Stimulated activated CD8-positive, alpha-beta memory T cell treated with anti-CD3 and anti-CD28 coated beads, Interleukin-2, amount 100 ng/mL, for 48 hours (primary cell): ENCODE measurements around the gene HERC5.
"Not testable (repeated sequence)": the region's sequence is repeated elsewhere in the genome, so short reads cannot be mapped to it uniquely, and the experiment has no call there.

Experiments
- DNase-seq, 2 donors: peaks; one replicate each; pipeline ENCODE4 v3.0.0-alpha.2; 2020; ENCODE audit warnings: low read depth in 2 of 2

Gene HERC5

GRCh38 chr4:88456670-88457306 lies at the start of gene HERC5:
Gene HERC5, plus strand, starts transcription at chr4:88457119. Its CDS starts 151 bp downstream, at chr4:88457270.
- peak; percentile 70 to 73 for DNase-seq

GRCh38 chr4:88409206-88409605 lies 47.7 kb upstream of the HERC5 start:
- DNase-seq, result no peak

GRCh38 chr4:88409789-88410188 lies 47.1 kb upstream of the HERC5 start:
- no peak for DNase-seq

GRCh38 chr4:88411491-88412096 lies 45.3 kb upstream of the HERC5 start:
- no peak for DNase-seq

GRCh38 chr4:88413801-88414200 lies 43.1 kb upstream of the HERC5 start:
- DNase-seq, result no peak

- DNase-seq, result no peak
These were observed 42.2 kb upstream of the HERC5 start for GRCh38 chr4:88414755-88415154.

- DNase-seq, result no peak
These were observed 40.9 kb upstream of the HERC5 start for GRCh38 chr4:88415982-88416381.

- no peak for DNase-seq
These were observed 38.5 kb upstream of the HERC5 start for GRCh38 chr4:88418411-88418810.

GRCh38 chr4:88419874-88420273 lies 37.0 kb upstream of the HERC5 start:
- DNase-seq, result no peak

- no peak for DNase-seq
These were observed 36.1 kb upstream of the HERC5 start for GRCh38 chr4:88420844-88421243.

- no peak for DNase-seq
These were observed 34.5 kb upstream of the HERC5 start for GRCh38 chr4:88422403-88422802.

- DNase-seq, result no peak
These were observed 27.5 kb upstream of the HERC5 start for GRCh38 chr4:88429401-88429800.

- no peak for DNase-seq
These were observed 20.8 kb upstream of the HERC5 start for GRCh38 chr4:88435987-88436693.

- DNase-seq, result not testable (repeated sequence)
These were observed 19.0 kb upstream of the HERC5 start for GRCh38 chr4:88437873-88438272.

GRCh38 chr4:88439161-88439760 lies 17.7 kb upstream of the HERC5 start:
- no peak for DNase-seq

- DNase-seq, result no peak
These were observed 16.8 kb upstream of the HERC5 start for GRCh38 chr4:88440146-88440545.

- no peak for DNase-seq
These were observed 15.2 kb upstream of the HERC5 start for GRCh38 chr4:88441696-88442095.

- no peak for DNase-seq
These were observed 14.2 kb upstream of the HERC5 start for GRCh38 chr4:88442689-88443191.

GRCh38 chr4:88443486-88443885 lies 13.4 kb upstream of the HERC5 start:
- no peak for DNase-seq

- DNase-seq, result no peak
These were observed 11.7 kb upstream of the HERC5 start for GRCh38 chr4:88445252-88445651.

GRCh38 chr4:88446124-88446523 lies 10.8 kb upstream of the HERC5 start:
- DNase-seq, result no peak

GRCh38 chr4:88447371-88448095 lies 9.4 kb upstream of the HERC5 start:
- no peak for DNase-seq
